ENCODE data around the gene TCEAL2.
"Not testable (repeated sequence)": the region's sequence is repeated elsewhere in the genome, so short reads cannot be mapped to it uniquely, and the experiment has no call there.

DNA sequence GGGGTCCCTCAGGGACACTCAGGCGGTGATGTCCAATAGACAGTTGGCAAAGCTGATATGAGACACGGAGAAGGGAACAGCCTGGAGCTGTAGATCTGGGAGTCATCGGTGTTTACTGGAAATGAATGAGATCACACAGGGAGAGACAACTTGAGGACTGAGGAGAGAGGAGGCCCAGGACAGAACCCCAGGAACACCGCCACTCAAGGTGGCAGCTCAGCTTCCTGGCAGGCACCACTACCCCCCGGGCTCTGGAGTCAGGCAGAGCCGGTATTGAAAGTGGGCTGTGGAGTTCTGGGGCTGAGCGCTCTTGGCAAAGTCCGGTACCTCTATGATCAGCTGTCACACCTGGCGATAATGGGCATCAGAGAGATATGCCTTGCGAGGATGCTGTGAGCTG, 465 bp upstream of the TCEAL2 start:
- not testable (repeated sequence) for TF ChIP-seq CTCF (IDR thresholded peaks at IDR 0.05; ENCODE audit: insufficient read depth, low read length, poor library complexity, severe bottlenecking); EZH2phosphoT487 (conservative IDR thresholded peaks at IDR 0.05; ENCODE audit: low read length)

Measured in SU-DHL-6 (cell line).